Breast epithelium (tissue), 3 donors: ENCODE results near the gene HDAC7.

Experiments
- CTCF ChIP-seq, 3 donors: fragments of 450-650 bp; IDR thresholded peaks; one replicate each; pipeline ENCODE4 v1.5.1; 2016 to 2017; ENCODE audit warnings: antibody characterized with exemption in 3 of 3, mild to moderate bottlenecking in 3 of 3, moderate library complexity in 3 of 3
- POLR2A ChIP-seq: fragments of 450-650 bp; IDR thresholded peaks from one replicate; pipeline ENCODE4 v1.6.1; 2016; ENCODE audit warnings: antibody characterized with exemption, mild to moderate bottlenecking, moderate library complexity
- POLR2AphosphoS5 ChIP-seq, 3 donors: sonication (generic); formaldehyde crosslinking; IDR thresholded peaks; one replicate each; pipeline ENCODE4 v1.6.1; 2017; ENCODE audit warnings: antibody characterized with exemption in 3 of 3

GRCh38 chr12:47754126-47754525, 65.6 kb downstream of the HDAC7 start:
- no peak for TF ChIP-seq CTCF (IDR thresholded peaks at IDR 0.05)
- no peak for TF ChIP-seq POLR2A
- no peak for TF ChIP-seq POLR2AphosphoS5 (IDR thresholded peaks at IDR 0.05)
